ENCODE data around the gene FDX2.

FDX2 gene

GRCh38 chr19:10309423-10309822 is 6.4 kb downstream of the FDX2 start, which contains the start of gene ZGLP1:
Gene ZGLP1 (minus strand): TSS chr19:10309815.
- H3K36me3 ChIP-seq (ENCODE audit: insufficient read depth, insufficient read length, low read length): peaks cover 59% of the 10 kb centered on the region
- TF ChIP-seq ZNF274 (IDR thresholded peaks at IDR 0.05; ENCODE audit: low read depth, low read length): no peak
- TF ChIP-seq SUZ12 (IDR thresholded peaks at IDR 0.05; ENCODE audit: extremely low read depth, insufficient read depth, insufficient read length): no peak
- no peak for TF ChIP-seq YY1 (IDR thresholded peaks at IDR 0.05; ENCODE audit: insufficient read depth, insufficient read length)
- no peak for DNase-seq (ENCODE audit: low read depth, low spot score)
- H3K4me3 ChIP-seq (ENCODE audit: insufficient read length, low read depth): no peak within 1 kb of the TSS
- H3K27me3 ChIP-seq (ENCODE audit: insufficient read depth, insufficient read length): no peaks in the 10 kb centered on the region
- H3K9me3 ChIP-seq (ENCODE audit: insufficient read depth, low read length): no peaks in the 10 kb centered on the region
- H3K9ac ChIP-seq (ENCODE audit: insufficient read length, low read depth): no peak within 1 kb of the TSS
- H3K4me1 ChIP-seq (ENCODE audit: insufficient read depth, insufficient read length): peaks cover 13% of the 10 kb centered on the region

- DNase-seq (ENCODE audit: low read depth, low spot score): no peak
- Histone ChIP-seq H3K9ac (ENCODE audit: insufficient read length, low read depth) (no peak overlapping the region), H3K4me1 (ENCODE audit: insufficient read depth, insufficient read length) (peaks cover 13% of the 10 kb centered on the region), H3K27me3 (ENCODE audit: insufficient read depth, insufficient read length) (no peaks in the 10 kb centered on the region), H3K36me3 (ENCODE audit: insufficient read depth, insufficient read length, low read length) (peaks cover 50% of the 10 kb centered on the region), H3K4me3 (ENCODE audit: insufficient read length, low read depth) (no peak overlapping the region), H3K9me3 (ENCODE audit: insufficient read depth, low read length) (no peaks in the 10 kb centered on the region)
- no peak for TF ChIP-seq SUZ12 (IDR thresholded peaks at IDR 0.05; ENCODE audit: extremely low read depth, insufficient read depth, insufficient read length)
- no peak for TF ChIP-seq ZNF274 (IDR thresholded peaks at IDR 0.05; ENCODE audit: low read depth, low read length)
- TF ChIP-seq YY1 (IDR thresholded peaks at IDR 0.05; ENCODE audit: insufficient read depth, insufficient read length): no peak
These were observed 9.5 kb downstream of the FDX2 start for GRCh38 chr19:10306327-10306726.

- H3K9ac ChIP-seq (ENCODE audit: insufficient read length, low read depth): no peak overlapping the region
- no peak overlapping the region for H3K4me3 ChIP-seq (ENCODE audit: insufficient read length, low read depth)
- H3K9me3 ChIP-seq (ENCODE audit: insufficient read depth, low read length): no peaks in the 10 kb centered on the region
- H3K27me3 ChIP-seq (ENCODE audit: insufficient read depth, insufficient read length): no peaks in the 10 kb centered on the region
- DNase-seq (ENCODE audit: low read depth, low spot score): no peak
- peaks cover 43% of the 10 kb centered on the region for H3K36me3 ChIP-seq (ENCODE audit: insufficient read depth, insufficient read length, low read length)
- peaks cover 7% of the 10 kb centered on the region for H3K4me1 ChIP-seq (ENCODE audit: insufficient read depth, insufficient read length)
- TF ChIP-seq SUZ12 (IDR thresholded peaks at IDR 0.05; ENCODE audit: extremely low read depth, insufficient read depth, insufficient read length): no peak
- TF ChIP-seq ZNF274 (IDR thresholded peaks at IDR 0.05; ENCODE audit: low read depth, low read length): no peak
- TF ChIP-seq YY1 (IDR thresholded peaks at IDR 0.05; ENCODE audit: insufficient read depth, insufficient read length): no peak
These were observed 10.5 kb downstream of the FDX2 start for GRCh38 chr19:10305139-10305806.

- no peak for DNase-seq (ENCODE audit: low read depth, low spot score)
- H3K9ac ChIP-seq (ENCODE audit: insufficient read length, low read depth): no peak overlapping the region
- H3K4me3 ChIP-seq (ENCODE audit: insufficient read length, low read depth): no peak overlapping the region
- no peaks in the 10 kb centered on the region for H3K9me3 ChIP-seq (ENCODE audit: insufficient read depth, low read length)
- peaks cover 21% of the 10 kb centered on the region for H3K27me3 ChIP-seq (ENCODE audit: insufficient read depth, insufficient read length)
- peaks cover 12% of the 10 kb centered on the region for H3K4me1 ChIP-seq (ENCODE audit: insufficient read depth, insufficient read length)
- TF ChIP-seq SUZ12 (IDR thresholded peaks at IDR 0.05; ENCODE audit: extremely low read depth, insufficient read depth, insufficient read length): no peak
- no peak for TF ChIP-seq ZNF274 (IDR thresholded peaks at IDR 0.05; ENCODE audit: low read depth, low read length)
- no peak for TF ChIP-seq YY1 (IDR thresholded peaks at IDR 0.05; ENCODE audit: insufficient read depth, insufficient read length)
- H3K36me3 ChIP-seq (ENCODE audit: insufficient read depth, insufficient read length, low read length): peaks cover 11% of the 10 kb centered on the region
These were observed 16.0 kb downstream of the FDX2 start for GRCh38 chr19:10299545-10300458.

- Histone ChIP-seq H3K9me3 (ENCODE audit: insufficient read depth, low read length) (no peaks in the 10 kb centered on the region), H3K4me1 (ENCODE audit: insufficient read depth, insufficient read length) (peaks cover 36% of the 10 kb centered on the region), H3K9ac (ENCODE audit: insufficient read length, low read depth) (peak overlapping the region; percentile 61), H3K4me3 (ENCODE audit: insufficient read length, low read depth) (peak overlapping the region; percentile 53), H3K36me3 (ENCODE audit: insufficient read depth, insufficient read length, low read length) (no peaks in the 10 kb centered on the region), H3K27me3 (ENCODE audit: insufficient read depth, insufficient read length) (peaks cover 59% of the 10 kb centered on the region)
- TF ChIP-seq ZNF274 (IDR thresholded peaks at IDR 0.05; ENCODE audit: low read depth, low read length) (no peak), YY1 (IDR thresholded peaks at IDR 0.05; ENCODE audit: insufficient read depth, insufficient read length) (no peak), SUZ12 (IDR thresholded peaks at IDR 0.05; ENCODE audit: extremely low read depth, insufficient read depth, insufficient read length) (no peak)
- DNase-seq (ENCODE audit: low read depth, low spot score): no peak
These were observed 19.8 kb downstream of the FDX2 start for GRCh38 chr19:10295847-10296591.

- Histone ChIP-seq H3K9me3 (ENCODE audit: insufficient read depth, low read length) (no peaks in the 10 kb centered on the region), H3K4me3 (ENCODE audit: insufficient read length, low read depth) (peak overlapping the region; percentile 53), H3K9ac (ENCODE audit: insufficient read length, low read depth) (peak overlapping the region; percentile 64), H3K4me1 (ENCODE audit: insufficient read depth, insufficient read length) (peaks cover 43% of the 10 kb centered on the region), H3K36me3 (ENCODE audit: insufficient read depth, insufficient read length, low read length) (no peaks in the 10 kb centered on the region), H3K27me3 (ENCODE audit: insufficient read depth, insufficient read length) (peaks cover 65% of the 10 kb centered on the region)
- no peak for DNase-seq (ENCODE audit: low read depth, low spot score)
- no peak for TF ChIP-seq ZNF274 (IDR thresholded peaks at IDR 0.05; ENCODE audit: low read depth, low read length)
- TF ChIP-seq SUZ12 (IDR thresholded peaks at IDR 0.05; ENCODE audit: extremely low read depth, insufficient read depth, insufficient read length): no peak
- TF ChIP-seq YY1 (IDR thresholded peaks at IDR 0.05; ENCODE audit: insufficient read depth, insufficient read length): no peak
These were observed 20.4 kb downstream of the FDX2 start for GRCh38 chr19:10295305-10295846.

Data from NT2/D1 (cell line).